ENCODE measurements around the gene LRIG3.
"Not testable (repeated sequence)": the region's sequence is repeated elsewhere in the genome, so short reads cannot be mapped to it uniquely, and the experiment has no call there.

The LRIG3 gene

DNA sequence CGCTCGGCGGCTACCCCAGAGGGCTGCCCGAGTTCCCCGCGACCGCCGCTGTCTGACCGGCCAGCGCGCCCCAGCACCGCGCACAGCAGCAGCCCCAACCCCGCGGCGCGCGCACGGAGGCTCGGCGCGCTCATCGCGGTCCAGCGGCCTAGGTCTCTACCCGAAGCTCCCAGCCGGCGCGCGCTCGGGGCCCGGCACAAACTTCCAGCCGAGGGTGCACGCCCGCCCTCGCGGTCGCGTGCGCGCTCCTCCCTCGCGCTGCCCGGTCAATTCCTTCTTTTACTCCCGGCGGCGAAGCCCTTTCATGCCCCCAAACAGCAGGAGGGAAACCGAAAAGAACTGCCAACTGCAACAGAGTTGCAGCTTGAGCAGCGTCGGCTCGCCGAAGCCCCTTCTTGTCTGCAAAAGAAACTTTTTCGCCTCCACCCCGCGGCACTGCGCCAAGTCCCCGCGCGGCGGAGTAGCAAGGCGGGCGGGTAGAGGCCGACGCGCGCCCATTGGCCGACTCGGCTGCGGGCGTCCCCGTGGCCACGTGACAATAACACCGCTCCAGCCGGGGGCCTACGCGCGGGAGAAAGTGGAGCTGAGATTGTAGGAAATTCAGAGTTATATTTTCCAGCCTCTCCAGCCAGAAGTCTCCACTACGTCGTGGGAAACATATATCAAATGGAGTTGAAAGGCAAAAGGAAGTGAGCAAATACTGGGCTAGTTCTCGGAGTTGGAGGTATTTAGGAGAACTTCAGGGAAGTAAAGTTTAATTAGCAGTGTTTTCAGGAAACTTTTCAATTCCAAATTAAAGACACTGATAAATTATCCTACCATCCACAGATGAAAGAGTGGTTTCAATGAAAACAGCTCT is at the start of gene LRIG3:
Gene LRIG3, minus strand, starts transcription at position 403 of the 859 bp plus-strand sequence. Its CDS starts 269 bp downstream, at position 134.
- DNase-seq (ENCODE audit: low read depth in 2 of 2), result no peak

GRCh38 chr12:58969237-58969636 is 48.9 kb upstream of the LRIG3 start:
- no peak for DNase-seq (ENCODE audit: low read depth in 2 of 2)

- DNase-seq (ENCODE audit: low read depth in 2 of 2), result no peak
Measured at GRCh38 chr12:58967561-58967960, 47.3 kb upstream of the LRIG3 start.

- DNase-seq (ENCODE audit: low read depth in 2 of 2), result no peak
Measured at GRCh38 chr12:58966939-58967338, 46.6 kb upstream of the LRIG3 start.

- DNase-seq (ENCODE audit: low read depth in 2 of 2), result no peak
Measured at GRCh38 chr12:58965568-58965967, 45.3 kb upstream of the LRIG3 start.

- no peak for DNase-seq (ENCODE audit: low read depth in 2 of 2)
Measured at GRCh38 chr12:58963844-58964243, 43.5 kb upstream of the LRIG3 start.

DNA sequence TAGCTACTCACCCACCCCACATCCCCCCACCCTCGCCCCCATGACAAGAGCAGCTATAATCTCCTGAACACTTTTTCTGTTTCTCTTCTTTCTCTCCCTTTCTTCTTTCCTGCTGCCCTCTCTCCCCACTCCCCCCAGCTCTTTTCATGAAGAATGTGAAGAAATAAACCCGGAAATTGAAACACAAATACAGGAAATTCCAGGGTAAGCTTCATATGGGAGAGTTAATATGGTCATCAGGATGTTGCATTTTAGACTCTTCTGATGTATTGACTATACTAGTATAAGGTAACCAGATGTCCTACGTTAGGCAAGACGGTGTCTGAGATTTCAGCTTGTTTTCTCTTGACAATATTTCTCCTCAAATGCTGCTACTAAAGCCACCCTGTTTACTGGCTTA is 41.6 kb upstream of the LRIG3 start:
- no peak for DNase-seq (ENCODE audit: low read depth in 2 of 2)

GRCh38 chr12:58961166-58961565 is 40.9 kb upstream of the LRIG3 start:
- no peak for DNase-seq (ENCODE audit: low read depth in 2 of 2)

- no peak for DNase-seq (ENCODE audit: low read depth in 2 of 2)
Measured at GRCh38 chr12:58959639-58960300, 39.5 kb upstream of the LRIG3 start.

GRCh38 chr12:58957298-58957697 is 37.0 kb upstream of the LRIG3 start:
- no peak for DNase-seq (ENCODE audit: low read depth in 2 of 2)

DNA sequence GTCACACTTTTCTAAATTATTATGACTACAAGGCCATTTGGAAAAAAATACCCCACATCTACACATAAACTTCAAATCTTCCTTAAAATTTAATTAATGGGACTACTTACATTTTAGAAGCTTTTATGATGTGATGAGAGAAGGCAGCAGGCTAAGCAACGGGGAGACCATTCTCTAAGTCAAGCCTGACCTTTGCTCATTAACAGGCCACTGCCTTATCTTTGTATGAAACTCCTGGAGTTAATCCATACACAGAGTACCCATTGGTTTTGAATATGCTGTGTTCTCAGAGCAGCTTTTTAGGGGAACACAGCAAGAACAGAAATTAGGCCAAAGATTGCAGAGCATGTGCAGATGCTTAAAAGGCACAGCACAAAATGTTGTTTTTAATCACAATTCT is 35.5 kb upstream of the LRIG3 start:
- DNase-seq (ENCODE audit: low read depth in 2 of 2), result no peak

GRCh38 chr12:58954002-58954401 is 33.7 kb upstream of the LRIG3 start:
- no peak for DNase-seq (ENCODE audit: low read depth in 2 of 2)

- no peak for DNase-seq (ENCODE audit: low read depth in 2 of 2)
Measured at GRCh38 chr12:58950739-58951100, 30.4 kb upstream of the LRIG3 start.

DNA sequence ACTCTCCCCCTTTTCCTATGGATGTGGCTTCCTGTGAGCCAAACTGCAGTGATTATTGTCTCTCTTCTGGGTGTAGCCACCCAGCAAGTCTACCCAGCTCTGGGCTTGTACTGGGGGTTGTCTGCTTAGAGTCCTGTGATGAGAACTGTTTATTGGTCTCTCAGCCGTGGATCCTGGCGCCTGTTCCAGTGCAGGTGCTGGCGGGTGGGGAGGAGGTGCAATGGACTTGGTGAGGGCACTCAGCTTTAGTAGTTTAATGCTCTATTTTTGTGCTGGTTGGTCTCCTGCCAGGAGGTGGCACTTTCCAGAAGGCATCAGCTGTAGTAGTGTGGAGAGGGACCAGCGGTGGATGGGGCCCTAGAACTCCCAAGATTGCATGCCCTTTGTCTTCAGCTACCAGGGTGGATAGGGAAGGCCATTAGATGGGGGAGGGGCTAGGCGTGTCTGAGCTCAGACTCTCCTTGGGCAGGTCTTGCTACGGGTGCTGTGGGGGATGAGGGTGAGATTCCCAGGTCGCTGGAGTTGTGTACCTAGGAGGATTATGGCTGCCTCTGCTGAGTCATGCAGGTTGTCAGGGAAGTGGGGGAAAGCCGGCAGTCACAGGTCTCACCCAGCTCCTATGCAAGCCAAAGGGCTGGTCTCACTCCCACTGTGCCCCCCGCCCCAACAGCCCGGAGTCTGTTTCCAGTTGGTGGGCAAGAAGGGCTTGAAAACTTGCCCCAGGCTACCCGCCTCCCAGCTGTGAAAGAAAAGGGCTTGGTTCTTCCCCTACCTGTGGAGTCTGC is 29.8 kb upstream of the LRIG3 start:
- not testable (repeated sequence) for DNase-seq (ENCODE audit: low read depth in 2 of 2)

DNA sequence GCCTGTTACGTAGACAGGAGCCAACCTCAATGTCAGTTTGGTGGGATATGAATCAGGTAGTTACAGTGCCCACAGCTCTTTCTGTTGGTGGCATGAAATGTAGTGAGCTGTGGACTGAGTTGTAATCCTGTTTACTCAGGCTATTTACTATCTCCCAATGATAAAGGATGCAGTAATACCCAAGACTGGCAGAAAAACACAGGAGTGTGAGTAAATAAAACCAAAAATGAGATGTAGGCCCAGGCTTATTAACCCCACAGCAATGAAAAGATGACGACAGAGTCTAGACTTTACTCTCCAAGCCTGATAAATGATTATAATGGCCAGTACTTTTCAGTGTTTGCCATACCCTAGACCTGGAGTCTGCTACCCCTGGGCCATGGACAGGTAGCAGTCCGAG is 22.8 kb upstream of the LRIG3 start:
- no peak for DNase-seq (ENCODE audit: low read depth in 2 of 2)

- no peak for DNase-seq (ENCODE audit: low read depth in 2 of 2)
Measured at GRCh38 chr12:58942345-58942744, 22.0 kb upstream of the LRIG3 start.

GRCh38 chr12:58939399-58940100 is 19.2 kb upstream of the LRIG3 start:
- DNase-seq (ENCODE audit: low read depth in 2 of 2), result no peak

DNA sequence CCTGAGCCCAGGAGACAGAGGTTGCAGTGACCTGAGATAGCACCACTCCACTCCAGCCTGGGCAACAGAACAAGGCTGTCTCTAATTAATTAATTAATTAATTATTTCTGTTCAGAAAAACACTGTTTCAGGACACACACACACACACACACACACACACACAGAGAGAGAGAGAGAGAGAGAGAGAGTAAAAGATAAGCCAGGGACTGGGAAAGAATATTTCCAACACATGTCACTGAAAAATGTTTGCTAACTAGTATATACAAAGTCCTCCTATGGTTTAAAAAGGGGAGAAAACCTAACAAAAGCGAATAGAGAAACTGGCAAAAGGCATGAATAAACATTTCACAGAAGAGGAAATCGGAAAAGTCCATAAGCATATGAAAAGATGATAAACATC is 18.1 kb upstream of the LRIG3 start:
- DNase-seq (ENCODE audit: low read depth in 2 of 2), result no peak

- no peak for DNase-seq (ENCODE audit: low read depth in 2 of 2)
Measured at GRCh38 chr12:58934528-58934927, 14.2 kb upstream of the LRIG3 start.

DNA sequence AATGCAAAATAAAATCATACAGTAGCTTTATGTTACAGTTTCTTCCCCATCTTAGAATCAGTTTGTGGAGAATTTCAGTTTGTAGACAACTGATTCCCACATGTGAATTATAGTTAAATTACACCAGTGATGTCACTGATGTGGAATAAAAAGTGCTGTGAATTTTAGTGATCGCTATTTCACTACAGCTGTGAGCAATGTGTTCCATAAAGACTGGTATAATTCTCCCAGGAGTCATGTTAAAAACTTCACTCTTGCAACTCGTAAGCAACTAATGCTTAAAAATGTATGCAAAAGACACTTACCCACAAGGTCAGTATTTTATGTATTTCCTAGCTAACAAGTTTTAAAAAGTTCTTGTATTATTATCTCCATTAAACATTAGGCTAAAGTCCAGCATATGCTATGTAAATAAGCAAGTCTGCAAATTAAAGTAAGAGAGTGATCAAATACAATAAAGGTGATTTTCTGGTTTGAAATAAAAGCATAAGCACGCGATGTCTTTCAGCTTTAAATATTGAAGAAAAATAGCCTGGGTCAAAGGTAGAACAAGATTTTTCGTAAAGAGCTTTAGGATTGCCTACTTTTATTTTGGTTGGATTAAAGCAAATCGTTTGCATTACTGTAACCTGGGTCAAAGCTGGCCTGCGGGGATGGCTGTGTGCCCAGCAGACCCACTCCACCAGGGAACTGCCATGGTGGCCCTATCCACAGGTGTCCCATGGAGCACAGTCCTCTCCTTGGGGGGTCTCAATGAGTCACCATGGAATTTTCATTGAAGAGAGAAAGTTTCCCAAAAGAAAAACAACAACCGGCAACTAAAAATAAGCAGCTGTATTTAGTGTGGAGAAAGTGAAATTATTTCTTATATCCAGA is 12.7 kb upstream of the LRIG3 start:
- DNase-seq (ENCODE audit: low read depth in 2 of 2), result no peak

- no peak for DNase-seq (ENCODE audit: low read depth in 2 of 2)
Measured at GRCh38 chr12:58931518-58931917, 11.2 kb upstream of the LRIG3 start.
